Endothelial cell of umbilical vein (primary cell): ENCODE results near the gene AHNAK2.

Source experiments
- CTCF ChIP-seq, 2 donors: IDR thresholded peaks; 1 replicate in 1 of 2; 2 replicates in 1 of 2; pipeline ENCODE4 v1.5.1; 2011; ENCODE audit warnings: low read length in 2 of 2, mild to moderate bottlenecking in 2 of 2, moderate library complexity in 2 of 2, control low read depth in 1 of 2, inconsistent platforms in 1 of 2, low read depth in 1 of 2; ENCODE audit not compliant: insufficient read depth in 1 of 2; ENCODE audit errors: extremely low read depth in 1 of 2
- FOS ChIP-seq: IDR thresholded peaks from 2 replicates; pipeline ENCODE4 v1.6.1; 2011; ENCODE audit warnings: mild to moderate bottlenecking, low read length, moderate library complexity, borderline replicate concordance; ENCODE audit not compliant: insufficient read depth
- POLR2A ChIP-seq: IDR thresholded peaks from 2 replicates; pipeline ENCODE4 v1.6.1; 2012; ENCODE audit warnings: low read depth, mild to moderate bottlenecking, control low read depth, low read length
- POLR2AphosphoS5 ChIP-seq: IDR thresholded peaks from 2 replicates; pipeline ENCODE4 v1.6.1; 2012; ENCODE audit warnings: low read depth, mild to moderate bottlenecking, control low read depth, low read length, moderate library complexity; ENCODE audit not compliant: insufficient read depth

- TF ChIP-seq CTCF (IDR thresholded peaks at IDR 0.05; ENCODE audit: extremely low read depth in 1 of 2, insufficient read depth in 1 of 2, low read depth in 1 of 2, low read length in 2 of 2) (no peak), POLR2AphosphoS5 (no peak), POLR2A (no peak), FOS (no peak)
Observed at GRCh38 chr14:104937161-104937560, 41.0 kb downstream of the AHNAK2 start.
